ENCODE measurements around the gene HDAC1. TPM values are rescaled to one million over a fixed set of nuclear protein-coding genes. Genes with fewer than 3 reads are reported as not detected.

Gene HDAC1
- total and polyA plus RNA-seq, 2 of the 8 experiments (the other 6 are each of a cell fraction or from before 2014, with no cell fraction given), result 111 to 125 TPM

- TF ChIP-seq USF2 (IDR thresholded peaks at IDR 0.05; ENCODE audit: low read length), result 0 out of 2 replicates have a peak, but pooled peaks have one; percentile 35
- peak; percentile 48; the same call in 1 of the 2 replicates for TF ChIP-seq FOSL1 (IDR thresholded peaks at IDR 0.05; ENCODE audit: insufficient read depth, low read depth, low read length)
- no peak; the same call in 1 of the 2 replicates for TF ChIP-seq E2F6 (IDR thresholded peaks at IDR 0.05)
- 0 out of 2 replicates have a peak, but pooled peaks have one; percentile 1 for TF ChIP-seq ATF2 (IDR thresholded peaks at IDR 0.05; ENCODE audit: low read length)
- TF ChIP-seq PHF8 (conservative IDR thresholded peaks at IDR 0.05; ENCODE audit: low read depth, low read length), result peak; percentile 75
- no peak for TF ChIP-seq CEBPB (IDR thresholded peaks at IDR 0.05; ENCODE audit: low read depth, low read length)
- TF ChIP-seq, protein P1, sequence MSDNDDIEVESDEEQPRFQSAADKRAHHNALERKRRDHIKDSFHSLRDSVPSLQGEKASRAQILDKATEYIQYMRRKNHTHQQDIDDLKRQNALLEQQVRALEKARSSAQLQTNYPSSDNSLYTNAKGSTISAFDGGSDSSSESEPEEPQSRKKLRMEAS (IDR thresholded peaks at IDR 0.05), result peak; percentile 87
- peak; percentile 81 for TF ChIP-seq CREB1 (IDR thresholded peaks at IDR 0.05)
- no peak for TF ChIP-seq SIX5 (IDR thresholded peaks at IDR 0.05; ENCODE audit: low read depth, low read length)
- TF ChIP-seq POLR2AphosphoS5 (IDR thresholded peaks at IDR 0.05; ENCODE audit: low read depth, low read length), result peak; percentile 71; the same call in 1 of the 2 replicates
- peak; percentile 81 for TF ChIP-seq TAF1 (IDR thresholded peaks at IDR 0.05; ENCODE audit: low read depth, low read length)
These were observed 59.7 kb downstream of the HDAC1 start (continued) for GRCh38 chr1:32351399-32352238.
